ENCODE data around the gene DPYSL4. TPM values are rescaled to one million over a fixed set of nuclear protein-coding genes. Genes with fewer than 3 reads are reported as not detected.

Gene DPYSL4
- total RNA-seq, 1 donor from 2014 or later, result 0.53 TPM

DNA sequence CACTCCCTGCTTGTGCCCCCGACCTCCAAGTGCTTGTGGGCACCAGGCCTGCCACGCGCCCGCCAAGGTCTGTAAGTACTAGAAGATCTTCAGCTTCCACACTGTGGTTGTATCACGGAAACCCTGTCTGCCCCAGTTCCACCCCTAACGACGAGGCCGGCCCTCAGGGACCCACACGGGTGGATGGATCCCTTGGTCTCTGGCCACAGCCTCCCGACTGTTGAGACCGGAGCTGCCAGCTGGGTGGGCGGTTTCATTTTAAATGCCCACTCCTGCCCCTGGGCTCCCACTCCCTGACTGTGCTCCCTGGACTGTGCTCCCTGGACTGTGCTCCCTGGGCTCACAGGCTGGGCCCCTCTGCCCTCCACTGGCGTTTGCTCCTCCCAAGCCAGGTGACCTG lies 50.1 kb downstream of the DPYSL4 start:
- POLR2A ChIA-PET, result no interaction called here
- no peak for DNase-seq
- no peaks in the 10 kb centered on the region for H3K36me3 Mint-ChIP-seq (ENCODE audit: low read depth)
- TF ChIP-seq, protein P1, sequence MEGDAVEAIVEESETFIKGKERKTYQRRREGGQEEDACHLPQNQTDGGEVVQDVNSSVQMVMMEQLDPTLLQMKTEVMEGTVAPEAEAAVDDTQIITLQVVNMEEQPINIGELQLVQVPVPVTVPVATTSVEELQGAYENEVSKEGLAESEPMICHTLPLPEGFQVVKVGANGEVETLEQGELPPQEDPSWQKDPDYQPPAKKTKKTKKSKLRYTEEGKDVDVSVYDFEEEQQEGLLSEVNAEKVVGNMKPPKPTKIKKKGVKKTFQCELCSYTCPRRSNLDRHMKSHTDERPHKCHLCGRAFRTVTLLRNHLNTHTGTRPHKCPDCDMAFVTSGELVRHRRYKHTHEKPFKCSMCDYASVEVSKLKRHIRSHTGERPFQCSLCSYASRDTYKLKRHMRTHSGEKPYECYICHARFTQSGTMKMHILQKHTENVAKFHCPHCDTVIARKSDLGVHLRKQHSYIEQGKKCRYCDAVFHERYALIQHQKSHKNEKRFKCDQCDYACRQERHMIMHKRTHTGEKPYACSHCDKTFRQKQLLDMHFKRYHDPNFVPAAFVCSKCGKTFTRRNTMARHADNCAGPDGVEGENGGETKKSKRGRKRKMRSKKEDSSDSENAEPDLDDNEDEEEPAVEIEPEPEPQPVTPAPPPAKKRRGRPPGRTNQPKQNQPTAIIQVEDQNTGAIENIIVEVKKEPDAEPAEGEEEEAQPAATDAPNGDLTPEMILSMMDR (IDR thresholded peaks at IDR 0.05), result no peak
- peaks cover 13% of the 10 kb centered on the region for H3K4me1 Mint-ChIP-seq
- intact Hi-C loops (cut with micrococcal nuclease), result no loop called here
- no peak for ATAC-seq (ENCODE audit: low read depth)
- no peak overlapping the region for H3K4me3 Mint-ChIP-seq
- CTCF ChIA-PET, result no interaction called here
- H3K27me3 Mint-ChIP-seq, result no peaks in the 10 kb centered on the region
- H3K27ac Mint-ChIP-seq, result no peak overlapping the region
- no peaks in the 10 kb centered on the region for H3K9me3 Mint-ChIP-seq

DNA sequence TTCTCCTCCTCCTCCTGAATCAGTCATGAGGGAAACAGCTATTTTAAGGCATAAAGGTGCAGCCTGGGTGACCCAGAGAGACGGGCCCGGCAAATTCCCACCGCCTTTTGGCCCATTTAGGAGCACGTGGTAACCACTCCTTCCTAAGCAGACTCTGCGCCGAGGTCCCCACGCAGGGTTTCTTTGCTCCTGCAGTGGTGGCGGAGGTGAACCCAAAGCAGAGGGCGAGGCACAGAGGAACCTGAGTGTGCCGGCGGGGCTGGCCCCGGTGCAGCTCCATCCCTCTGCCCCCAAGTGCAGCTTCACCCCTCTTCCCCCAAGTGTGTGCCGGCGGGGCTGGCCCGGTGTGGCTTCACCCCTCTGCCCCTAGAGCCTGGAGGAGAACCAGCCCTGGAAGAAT lies 50.6 kb downstream of the DPYSL4 start:
- H3K36me3 Mint-ChIP-seq (ENCODE audit: low read depth), result no peaks in the 10 kb centered on the region
- POLR2A ChIA-PET, result no interaction called here
- TF ChIP-seq, protein P1 (IDR thresholded peaks at IDR 0.05), result no peak
- no peak overlapping the region for H3K27ac Mint-ChIP-seq
- intact Hi-C loops (cut with micrococcal nuclease), result no loop called here
- no peak for ATAC-seq (ENCODE audit: low read depth)
- no peaks in the 10 kb centered on the region for H3K27me3 Mint-ChIP-seq
- CTCF ChIA-PET, result no interaction called here
- no peaks in the 10 kb centered on the region for H3K9me3 Mint-ChIP-seq
- H3K4me3 Mint-ChIP-seq, result no peak overlapping the region
- no peak for DNase-seq
- H3K4me1 Mint-ChIP-seq, result peaks cover 8% of the 10 kb centered on the region

DNA sequence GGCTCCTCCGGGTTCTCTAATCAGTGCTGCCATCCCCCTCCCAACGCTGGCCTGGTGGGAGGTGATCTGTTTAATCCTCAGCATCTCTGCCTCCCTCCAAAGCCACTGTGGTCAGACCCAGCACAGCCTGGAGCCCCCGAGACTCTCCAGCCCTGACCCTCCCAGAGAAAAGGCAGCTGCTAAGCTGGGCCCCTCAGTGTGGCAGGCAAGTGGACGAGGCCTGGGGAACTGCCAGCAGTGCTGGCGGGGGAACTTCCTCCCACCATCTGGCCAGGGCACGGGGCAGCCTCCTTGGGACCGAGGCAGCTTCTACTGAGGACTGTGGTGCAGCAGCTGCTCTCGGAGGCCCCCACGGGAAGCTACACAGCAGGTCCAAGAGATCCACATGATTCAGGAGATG lies 51.1 kb downstream of the DPYSL4 start:
- DNase-seq, result no peak
- CTCF ChIA-PET, result no interaction called here
- intact Hi-C loops (cut with micrococcal nuclease), result no loop called here

DNA sequence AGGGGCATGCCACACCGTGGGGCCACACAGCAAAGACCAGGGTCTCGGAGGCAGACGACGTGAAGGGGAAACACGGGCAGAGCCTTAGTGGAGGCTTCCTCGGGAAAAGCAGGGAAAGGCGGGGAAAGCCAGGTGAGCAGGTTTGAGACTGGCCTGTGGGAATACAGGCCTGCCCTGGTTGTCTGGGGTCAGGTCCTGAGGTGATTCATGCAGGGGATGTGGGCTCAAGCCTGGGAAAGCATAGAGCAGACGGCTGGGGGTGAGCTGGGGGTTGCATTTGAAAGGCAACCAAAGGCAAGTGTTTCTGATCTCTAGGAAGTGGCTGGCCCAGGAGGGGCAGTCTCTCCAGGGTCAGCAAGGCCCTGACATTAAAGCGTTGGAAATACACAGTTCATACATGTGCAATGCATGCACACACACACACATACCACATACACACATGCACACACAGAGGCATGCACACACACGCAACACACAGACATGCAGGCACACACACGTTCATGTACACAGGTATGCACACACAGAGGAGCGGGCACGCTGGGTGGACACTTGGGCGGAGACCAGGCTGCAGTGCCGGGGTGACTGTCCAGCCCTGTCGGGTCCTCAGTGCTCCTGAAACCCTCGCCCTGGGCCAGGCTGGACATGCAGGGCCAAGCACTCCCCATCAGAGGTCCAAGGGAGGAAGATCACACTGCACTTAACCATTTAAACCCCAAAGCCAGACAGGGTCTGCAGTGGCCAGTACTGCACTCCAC lies 51.8 kb downstream of the DPYSL4 start:
- Mint-ChIP-seq H3K27me3 (no peaks in the 10 kb centered on the region), H3K27ac (no peak overlapping the region), H3K36me3 (ENCODE audit: low read depth) (no peaks in the 10 kb centered on the region), H3K4me3 (no peak overlapping the region), H3K4me1 (no peaks in the 10 kb centered on the region), H3K9me3 (no peaks in the 10 kb centered on the region)
- TF ChIP-seq, protein P1 (IDR thresholded peaks at IDR 0.05), result no peak
- DNase-seq, result no peak
- no peak for ATAC-seq (ENCODE audit: low read depth)
- ChIA-PET CTCF (no interaction called here), POLR2A (no interaction called here)
- intact Hi-C loops (cut with micrococcal nuclease), result no loop called here

More for the DNA sequence above, 51.1 kb downstream of the DPYSL4 start:
- no peaks in the 10 kb centered on the region for H3K36me3 Mint-ChIP-seq (ENCODE audit: low read depth)
- H3K27me3 Mint-ChIP-seq, result no peaks in the 10 kb centered on the region
- H3K27ac Mint-ChIP-seq, result no peak overlapping the region
- no peak overlapping the region for H3K4me3 Mint-ChIP-seq
- peaks cover 3% of the 10 kb centered on the region for H3K4me1 Mint-ChIP-seq
- H3K9me3 Mint-ChIP-seq, result no peaks in the 10 kb centered on the region
- ATAC-seq (ENCODE audit: low read depth), result no peak
- POLR2A ChIA-PET, result no interaction called here
- TF ChIP-seq, protein P1 (IDR thresholded peaks at IDR 0.05), result no peak

DNA sequence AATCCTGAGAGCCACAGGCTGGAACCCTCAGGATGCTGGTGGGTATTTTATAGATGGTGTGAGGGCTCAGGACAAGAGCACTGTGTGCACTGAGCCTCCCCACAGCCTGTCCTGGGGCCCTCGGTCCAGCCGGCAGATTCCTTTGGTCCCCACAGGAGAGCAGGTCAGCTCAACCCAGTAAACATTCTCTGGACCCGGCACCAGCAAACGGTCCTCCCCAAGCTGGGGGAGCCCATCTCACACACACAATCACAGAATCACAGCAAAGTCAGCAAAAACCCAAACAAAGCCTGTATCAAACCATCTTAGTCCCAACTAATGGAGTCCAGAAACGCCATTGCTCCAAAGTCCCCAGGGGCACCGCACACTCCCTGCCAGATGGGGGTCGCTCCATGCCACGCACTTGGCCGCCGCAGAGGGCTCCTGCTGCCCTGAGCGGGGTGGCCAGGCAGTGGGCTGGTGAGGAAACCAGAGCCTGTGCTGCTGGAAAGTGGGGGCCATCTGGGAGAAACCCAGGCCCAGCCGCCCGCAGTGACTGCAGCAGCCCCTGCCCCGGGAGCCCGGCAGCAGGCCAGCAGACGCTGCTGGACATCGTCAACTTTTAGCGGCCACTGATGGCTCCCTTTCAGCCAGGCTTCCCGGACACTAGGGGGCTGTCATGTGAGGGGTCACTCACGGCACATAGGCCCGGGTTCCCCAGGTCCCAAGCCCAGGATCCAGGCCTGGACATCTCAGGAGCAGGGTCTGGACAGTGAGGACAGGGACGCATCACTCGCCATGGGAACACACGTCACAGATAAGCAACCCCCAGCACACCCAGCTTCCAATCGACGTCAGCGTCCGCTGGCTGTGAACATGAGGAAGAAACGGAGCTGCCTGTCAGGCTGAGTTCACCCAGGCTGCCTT lies 52.6 kb downstream of the DPYSL4 start:
- ATAC-seq (ENCODE audit: low read depth) (no peak), DNase-seq (no peak)
- Mint-ChIP-seq H3K9me3 (no peaks in the 10 kb centered on the region), H3K27me3 (no peaks in the 10 kb centered on the region), H3K4me1 (no peaks in the 10 kb centered on the region), H3K27ac (no peak overlapping the region), H3K36me3 (ENCODE audit: low read depth) (no peaks in the 10 kb centered on the region), H3K4me3 (no peak overlapping the region)
- CTCF ChIA-PET, result no interaction called here
- TF ChIP-seq, protein P1 (IDR thresholded peaks at IDR 0.05), result no peak
- intact Hi-C loops (cut with micrococcal nuclease), result no loop called here
- POLR2A ChIA-PET, result no interaction called here

All from activated B cell treated with CpG ODN at 0.5 μM for 24 hours (primary cell).